ENCODE data around the gene NSD1.

- TF ChIP-seq CTCF (IDR thresholded peaks at IDR 0.05): no peak
- TF ChIP-seq POLR2A (IDR thresholded peaks at IDR 0.05): no peak
Measured at GRCh38 chr5:177306674-177307543, 173.3 kb downstream of the NSD1 start.

Measured in thyroid gland (tissue), 4 donors.